ENCODE measurements around the gene GIT1. TPM values are rescaled to one million over a fixed set of nuclear protein-coding genes. Genes with fewer than 3 reads are reported as not detected.

Gene GIT1
- total and polyA plus RNA-seq, 9 of the 15 experiments (the other 6 are each of a cell fraction or from before 2014, with no cell fraction given), result 0.35 to 35.3 (median 17.1) TPM

DNA sequence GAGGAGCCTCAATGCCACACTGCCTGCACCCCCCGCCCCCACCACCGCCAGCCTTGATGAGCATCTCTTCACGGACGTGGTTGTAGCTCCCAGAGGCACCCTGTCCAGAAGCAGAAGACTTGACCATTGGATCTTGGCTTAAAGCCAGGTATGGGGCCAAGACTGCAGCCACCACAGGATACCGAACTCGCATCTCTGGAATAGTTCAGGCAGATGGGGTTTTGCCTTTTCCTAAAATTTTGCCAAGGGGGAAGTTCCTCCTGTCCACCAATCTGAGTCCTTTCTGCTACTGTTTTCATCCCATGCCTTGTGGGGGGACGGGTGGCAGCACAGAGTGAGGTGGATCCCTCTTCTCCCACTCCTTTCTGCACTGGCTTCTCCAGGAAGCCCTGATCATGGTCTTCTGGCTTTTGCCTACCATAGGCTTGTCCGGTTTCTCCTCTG lies 32.3 kb upstream of the GIT1 start:
- POLR2A ChIA-PET, result interaction anchor here (0.7 to 1.2 kb wide), 2 partner anchors 18 to 474 kb away, joined by 3 to 5 read pairs; no protein-coding TSS in a partner anchor
- 37% methylated on average over 8 of the region's 8 CpGs for WGBS (ENCODE audit: insufficient coverage, low coverage, missing lambda C conversion rate)
- ATAC-seq (no peak), DNase-seq (ENCODE audit: extremely low read depth in 1 of 4, low spot score in 3 of 4) (peak in 1 of 4 experiments; percentile 36), FAIRE-seq (peak; percentile 46)
- in situ Hi-C loops (cut with MboI) (no loop called here), intact Hi-C loops (cut with micrococcal nuclease) (no loop called here)
- CTCF ChIA-PET (ENCODE audit: low intra/inter-chr PET ratio), result no interaction called here
- Histone ChIP-seq H3K4me2 (ENCODE audit: insufficient read depth, low read length) (peak overlapping the region; percentile 89; the same call in 1 of the 2 replicates), H3K27ac (ENCODE audit: extremely low read depth, low read depth, low read length) (no peak overlapping the region), H3K27me3 (ENCODE audit: control insufficient read depth in 2 of 2, insufficient read depth in 2 of 2, low read length in 2 of 2) (no peaks in the 10 kb centered on the region), H3K4me1 (replicated peaks in 1 of 2; ENCODE audit: control insufficient read depth in 2 of 2, insufficient read depth in 2 of 2, low read length in 2 of 2) (peaks cover 22 to 48% of the 10 kb centered on the region in 2 experiments), H3K4me3 (0 out of 2 replicates have a peak overlapping the region, but pooled peaks have one; percentile 63), H3K9me3 (replicated peaks; ENCODE audit: control insufficient read depth, insufficient read depth, low read depth, low read length) (no peaks in the 10 kb centered on the region), H2AFZ (ENCODE audit: low read depth, low read length) (no peak overlapping the region), H3K9ac (ENCODE audit: insufficient read depth in 1 of 2, low read depth in 2 of 2, low read length in 2 of 2) (peak overlapping the region in 1 of 2 experiments; percentile 97; a peak in 1 of 4 replicates), H3K36me3 (ENCODE audit: control insufficient read depth, insufficient read depth, low read length) (no peaks in the 10 kb centered on the region), H3K9me1 (ENCODE audit: control insufficient read depth, insufficient read depth, low read length) (no peaks in the 10 kb centered on the region), H3K79me2 (ENCODE audit: control insufficient read depth, insufficient read depth, low read length) (no peaks in the 10 kb centered on the region), H4K20me1 (replicated peaks; ENCODE audit: control insufficient read depth, insufficient read depth, low read length) (no peaks in the 10 kb centered on the region; the same call in 1 of the 2 replicates)
- no TSS peak for BruUV-seq (replicated peaks)
- peak; percentile 90 for TF ChIP-seq NFIC (IDR thresholded peaks at IDR 0.05)
- no peak for TF ChIP-seq POLR2H (tag; IDR thresholded peaks at IDR 0.05; ENCODE audit: low read depth)

DNA sequence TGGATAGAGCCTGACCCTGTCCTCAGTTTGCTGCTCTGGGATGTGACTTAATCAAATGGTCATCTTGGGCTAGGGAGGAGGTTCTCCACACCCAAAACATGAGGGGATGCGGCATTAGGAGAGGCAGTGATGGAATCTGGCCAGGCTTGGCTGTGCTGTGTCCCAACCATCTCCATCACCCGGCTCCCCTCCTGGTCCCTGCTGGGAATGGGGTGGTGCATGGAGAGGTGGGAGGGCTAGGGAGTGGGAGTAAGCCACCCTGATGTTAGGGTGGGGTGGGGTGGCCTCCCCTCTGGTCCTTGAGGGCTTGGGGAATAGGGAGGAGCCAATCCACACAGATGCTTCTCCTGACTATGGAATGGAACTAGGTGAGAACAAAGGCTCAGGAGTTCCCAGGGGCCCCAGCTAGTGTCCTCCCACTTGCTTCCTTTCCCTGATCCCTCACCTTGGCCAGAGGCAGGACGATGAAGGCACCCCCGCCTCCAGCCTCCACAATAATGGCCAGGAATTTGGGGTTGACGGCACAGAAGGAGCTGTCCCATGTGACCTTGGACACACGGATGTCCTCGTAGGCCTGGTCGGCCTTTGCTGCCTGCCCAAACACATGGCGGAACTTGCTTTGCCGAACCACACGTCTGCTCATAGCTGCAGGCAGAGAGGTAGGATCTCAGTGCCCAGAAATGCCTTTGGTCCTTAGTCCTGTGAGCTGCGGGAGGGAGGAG lies 31.5 kb upstream of the GIT1 start:
- in situ Hi-C loops (cut with MboI), result no loop called here
- no peak for DNase-seq (ENCODE audit: extremely low read depth in 1 of 4, low spot score in 3 of 4)
- FAIRE-seq, result no peak
- Histone ChIP-seq H3K9ac (ENCODE audit: insufficient read depth in 1 of 2, low read depth in 2 of 2, low read length in 2 of 2) (peak overlapping the region in 1 of 2 experiments; percentile 41; a peak in 2 of 4 replicates), H3K79me2 (ENCODE audit: control insufficient read depth, insufficient read depth, low read length) (no peaks in the 10 kb centered on the region), H3K9me3 (replicated peaks; ENCODE audit: control insufficient read depth, insufficient read depth, low read depth, low read length) (no peaks in the 10 kb centered on the region), H3K4me3 (no peak overlapping the region), H3K27me3 (ENCODE audit: control insufficient read depth in 2 of 2, insufficient read depth in 2 of 2, low read length in 2 of 2) (no peaks in the 10 kb centered on the region), H3K4me2 (ENCODE audit: insufficient read depth, low read length) (no peak overlapping the region), H3K9me1 (ENCODE audit: control insufficient read depth, insufficient read depth, low read length) (no peaks in the 10 kb centered on the region), H3K4me1 (replicated peaks in 1 of 2; ENCODE audit: control insufficient read depth in 2 of 2, insufficient read depth in 2 of 2, low read length in 2 of 2) (peaks cover 27 to 56% of the 10 kb centered on the region in 2 experiments), H3K27ac (ENCODE audit: extremely low read depth, low read depth, low read length) (no peak overlapping the region), H2AFZ (ENCODE audit: low read depth, low read length) (no peak overlapping the region), H4K20me1 (replicated peaks; ENCODE audit: control insufficient read depth, insufficient read depth, low read length) (no peaks in the 10 kb centered on the region; the same call in 1 of the 2 replicates), H3K36me3 (ENCODE audit: control insufficient read depth, insufficient read depth, low read length) (no peaks in the 10 kb centered on the region)
- intact Hi-C loops (cut with micrococcal nuclease), result no loop called here
- ATAC-seq, result no peak
- BruUV-seq (replicated peaks), result no TSS peak
- POLR2A ChIA-PET, result interaction anchor here (0.6 to 1.2 kb wide), 3 partner anchors 19 to 473 kb away, joined by 3 to 5 read pairs (median 3); no protein-coding TSS in a partner anchor
- WGBS (ENCODE audit: insufficient coverage, low coverage, missing lambda C conversion rate), result 82% methylated on average over 12 of the region's 12 CpGs
- CTCF ChIA-PET (ENCODE audit: low intra/inter-chr PET ratio), result no interaction called here
- no peak for TF ChIP-seq PCBP2 (IDR thresholded peaks at IDR 0.05; ENCODE audit: low read depth, low read length, poor library complexity, severe bottlenecking)
- TF ChIP-seq RAD21 (CRISPR knock-in tag; conservative IDR thresholded peaks at IDR 0.05 in 1 of 2, IDR thresholded peaks at IDR 0.05 in 1 of 2), result no peak
- TF ChIP-seq ZHX1 (conservative IDR thresholded peaks at IDR 0.05; ENCODE audit: low read length), result no peak
- no peak for TF ChIP-seq CHD1 (IDR thresholded peaks at IDR 0.05; ENCODE audit: low read length)
- TF ChIP-seq HMG20A (CRISPR knock-in tag; conservative IDR thresholded peaks at IDR 0.05), result no peak
- no peak for TF ChIP-seq TAF15 (IDR thresholded peaks at IDR 0.05; ENCODE audit: low read depth, low read length)
- no peak for TF ChIP-seq TAF1 (IDR thresholded peaks at IDR 0.05; ENCODE audit: control insufficient read depth, extremely low read depth, insufficient read depth, low read length, severe bottlenecking)
- TF ChIP-seq CBFA2T2 (conservative IDR thresholded peaks at IDR 0.05), result no peak
- no peak for TF ChIP-seq SOX6 (IDR thresholded peaks at IDR 0.05)
- TF ChIP-seq NR3C1 (CRISPR knock-in tag; IDR thresholded peaks at IDR 0.05), result no peak

Measured in K562 (cell line).